HT-29 (cell line): Measurements from ENCODE around the gene KIF21B. TPM values are rescaled to one million over a fixed set of nuclear protein-coding genes. Genes with fewer than 3 reads are reported as not detected.

Experiments
- DNase-seq: peaks from one replicate; pipeline ENCODE4 v3.0.0-alpha.2; 2015; ENCODE audit warnings: low spot score
- total RNA-seq: library from RNA; depleted of rRNA; stranded (reverse); fragments of >200 nt; shearing (Covaris generic); gene quantifications from 2 replicates; pipeline ENCODE4 v1.2.3, GENCODE V29; 2014; rRNA removed

KIF21B gene
- 3.8 and 4.8 TPM in 2 replicates for total RNA-seq

GRCh38 chr1:201023517-201023902 lies at the start of gene KIF21B:
TSS of gene KIF21B (minus strand) at chr1:201023714. CDS start at chr1:201023383, 331 bp downstream.
- DNase-seq: peak; percentile 69

DNA sequence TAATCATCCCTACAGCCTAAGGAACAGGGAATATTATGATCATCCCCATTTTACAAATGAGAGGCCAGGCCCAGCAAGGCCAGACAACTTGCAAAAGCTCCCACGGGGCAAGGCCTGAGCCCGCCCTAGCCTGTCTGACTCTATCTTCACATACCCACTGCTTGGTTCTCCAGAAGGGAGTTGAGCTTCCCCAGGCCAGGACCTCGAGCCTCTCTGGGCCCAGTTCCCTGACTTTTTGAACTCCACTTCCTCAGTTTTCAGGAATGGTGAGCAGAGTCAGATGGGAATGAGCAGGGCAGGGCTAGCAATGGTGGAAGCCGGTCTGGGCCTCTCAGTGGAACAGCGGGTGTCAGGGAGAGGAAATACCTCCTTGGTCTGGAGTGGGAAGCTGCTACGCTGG lies 49.4 kb upstream of the KIF21B start:
- no peak for DNase-seq

- DNase-seq: no peak
These were observed 48.6 kb upstream of the KIF21B start for GRCh38 chr1:201072149-201072548.

DNA sequence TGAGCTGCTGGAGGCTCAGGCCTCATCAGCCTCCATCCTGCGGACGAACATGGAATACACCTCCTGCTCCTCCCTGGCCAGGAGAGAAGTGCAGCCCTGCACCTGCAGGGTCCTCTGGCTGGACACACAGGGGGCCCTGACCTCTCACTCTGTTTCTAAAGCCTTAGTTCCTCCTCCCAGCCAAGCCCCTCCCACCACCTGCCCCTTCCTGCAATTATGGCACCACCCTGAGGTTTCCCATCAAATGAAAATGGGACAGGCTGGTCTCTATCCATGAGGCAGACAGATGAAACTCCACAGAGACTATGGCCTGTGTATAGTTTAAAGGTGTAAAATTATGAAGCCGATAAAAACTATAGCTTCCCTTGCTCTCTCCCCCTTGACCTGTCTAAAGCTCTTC lies 46.1 kb upstream of the KIF21B start:
- no peak for DNase-seq

- DNase-seq: no peak
These were observed 45.5 kb upstream of the KIF21B start for GRCh38 chr1:201068976-201069375.

- DNase-seq: no peak
These were observed 43.5 kb upstream of the KIF21B start for GRCh38 chr1:201066986-201067385.

- DNase-seq: no peak
These were observed 42.2 kb upstream of the KIF21B start for GRCh38 chr1:201065686-201066085.

DNA sequence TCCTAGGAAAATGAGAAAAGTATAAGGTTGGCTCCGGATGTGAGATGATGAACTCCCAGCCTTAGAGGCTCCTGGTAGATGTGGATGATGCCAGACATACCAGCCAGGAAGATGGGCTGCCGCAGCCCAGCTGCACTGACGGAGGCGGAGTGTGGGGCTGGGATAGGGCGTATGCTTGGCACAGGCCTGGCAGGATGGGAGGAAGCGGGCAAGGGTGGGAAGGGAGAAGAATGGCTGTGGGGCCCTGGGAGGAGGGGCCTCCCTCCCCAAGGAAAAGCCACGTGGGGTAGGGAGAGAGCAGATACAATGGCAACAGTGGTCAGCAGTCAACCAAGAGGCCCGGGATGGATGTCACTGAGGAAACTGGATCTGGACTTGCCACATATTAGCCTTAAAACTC lies 41.3 kb upstream of the KIF21B start:
- no peak for DNase-seq

DNA sequence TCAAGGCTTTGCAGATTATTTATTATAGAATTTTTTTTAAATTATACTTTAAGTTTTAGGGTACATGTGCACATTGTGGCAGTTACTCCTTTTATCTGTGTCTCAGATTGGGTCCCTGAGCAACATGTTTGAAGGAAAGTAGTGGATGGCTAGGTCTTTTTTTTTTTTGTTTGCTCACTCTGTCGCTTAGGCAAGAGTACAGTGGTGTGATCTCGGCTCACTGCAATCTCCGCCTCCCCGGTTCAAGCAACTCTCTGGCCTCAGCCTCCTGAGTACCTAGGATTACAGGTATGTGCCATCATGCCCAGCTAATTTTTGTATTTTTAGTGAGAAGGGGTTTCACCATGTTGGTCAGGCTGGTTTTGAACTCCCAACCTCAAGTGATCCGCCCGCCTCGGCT lies 39.6 kb upstream of the KIF21B start:
- no peak for DNase-seq

- no peak for DNase-seq
These were observed 39.1 kb upstream of the KIF21B start for GRCh38 chr1:201062511-201063091.

DNA sequence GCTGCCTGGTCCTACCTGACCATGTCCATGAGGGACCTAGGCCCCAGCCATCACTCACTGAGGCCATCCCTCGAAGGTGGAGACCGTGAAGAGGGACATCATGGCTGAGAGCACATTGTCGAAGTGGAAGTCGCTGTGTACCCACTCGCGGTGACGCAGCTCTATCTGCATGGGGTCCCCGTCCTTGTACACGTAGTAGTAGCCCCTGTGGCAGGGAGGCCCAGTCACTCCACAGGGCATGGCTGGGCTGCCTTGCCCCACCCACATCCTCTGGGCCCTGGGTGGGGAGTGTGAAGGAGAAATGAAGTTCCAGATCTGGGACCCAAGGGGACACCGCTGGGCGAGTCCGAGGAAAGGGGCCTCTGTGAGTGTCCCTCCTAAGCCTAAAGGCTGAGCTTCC lies 38.4 kb upstream of the KIF21B start:
- DNase-seq: no peak

- no peak for DNase-seq
These were observed 37.5 kb upstream of the KIF21B start for GRCh38 chr1:201061049-201061448.

DNA sequence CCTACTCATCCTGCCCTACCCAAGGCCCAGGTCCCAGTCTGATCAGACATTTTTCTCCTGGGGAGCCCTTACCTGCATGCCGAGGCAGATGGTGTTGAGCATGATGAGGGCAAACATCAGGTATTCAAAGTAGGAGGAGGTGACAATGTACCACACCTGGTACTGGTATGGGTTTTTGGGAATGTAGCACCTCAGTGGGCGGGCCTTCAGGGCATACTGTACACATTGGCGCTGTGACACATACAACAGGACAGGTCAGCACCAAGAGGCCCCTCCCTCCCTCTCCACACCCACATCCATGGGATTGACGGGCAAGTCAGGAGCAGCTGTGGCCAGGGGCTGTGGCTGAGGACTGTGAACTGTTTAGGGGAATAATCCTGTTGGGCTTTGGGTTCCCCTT lies 37.1 kb upstream of the KIF21B start:
- DNase-seq: no peak

DNA sequence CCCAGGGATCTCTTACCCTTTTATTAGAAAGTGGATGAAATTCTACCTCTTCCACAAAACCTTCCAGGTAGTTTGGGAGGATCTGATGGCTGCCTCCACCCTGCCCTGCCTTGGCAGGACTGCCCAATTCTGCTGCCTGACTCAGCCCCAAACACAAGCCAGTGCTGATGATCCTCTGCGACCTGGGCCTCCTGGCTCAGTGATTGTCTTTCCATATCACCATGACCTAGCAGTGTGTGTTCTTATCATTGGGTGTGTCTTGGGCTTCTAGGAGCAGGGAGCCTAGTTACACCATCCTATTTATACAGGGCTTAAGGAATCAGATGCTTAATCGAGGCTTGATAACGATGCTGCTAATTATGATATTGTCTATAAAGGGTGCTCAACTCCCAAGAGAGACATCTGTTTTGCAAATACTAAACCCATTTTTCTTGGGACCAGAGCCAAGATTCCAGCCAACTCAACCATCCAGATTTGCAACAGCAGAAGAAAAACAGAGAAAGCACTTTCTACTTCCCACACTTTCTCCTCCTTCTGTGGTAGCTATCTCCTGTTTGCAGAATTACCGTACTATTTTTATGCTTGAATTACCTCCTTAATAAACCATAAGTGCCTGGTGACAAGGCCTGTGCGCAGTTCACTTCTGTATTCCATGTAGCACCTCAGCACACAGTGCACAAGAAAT lies 36.5 kb upstream of the KIF21B start:
- DNase-seq: no peak

- no peak for DNase-seq
These were observed 35.9 kb upstream of the KIF21B start for GRCh38 chr1:201059401-201059800.

DNA sequence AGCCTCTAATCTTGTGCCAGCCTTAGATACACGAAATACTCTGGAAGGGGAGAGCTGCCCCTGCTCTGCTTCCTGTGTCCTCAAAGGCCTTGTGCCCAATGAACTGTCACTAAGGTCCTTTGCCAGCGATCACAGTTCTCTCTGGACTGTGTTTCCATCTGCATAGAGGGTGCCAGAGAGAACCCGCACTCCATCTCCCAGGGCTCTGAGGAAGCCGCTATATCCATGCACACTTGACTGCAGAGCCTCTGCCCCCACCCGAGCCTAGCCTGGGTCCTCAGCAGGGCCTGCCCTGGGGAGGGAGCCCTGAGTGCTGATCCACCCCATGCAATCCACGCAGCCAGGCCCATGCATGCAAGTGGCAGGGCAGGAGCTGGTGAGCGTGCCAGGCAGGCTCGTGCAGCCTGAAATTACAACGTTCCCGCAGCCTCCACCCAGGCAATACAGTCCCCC lies 30.6 kb upstream of the KIF21B start:
- DNase-seq: no peak

GRCh38 chr1:201053155-201053860 lies 29.8 kb upstream of the KIF21B start:
- DNase-seq: no peak

DNA sequence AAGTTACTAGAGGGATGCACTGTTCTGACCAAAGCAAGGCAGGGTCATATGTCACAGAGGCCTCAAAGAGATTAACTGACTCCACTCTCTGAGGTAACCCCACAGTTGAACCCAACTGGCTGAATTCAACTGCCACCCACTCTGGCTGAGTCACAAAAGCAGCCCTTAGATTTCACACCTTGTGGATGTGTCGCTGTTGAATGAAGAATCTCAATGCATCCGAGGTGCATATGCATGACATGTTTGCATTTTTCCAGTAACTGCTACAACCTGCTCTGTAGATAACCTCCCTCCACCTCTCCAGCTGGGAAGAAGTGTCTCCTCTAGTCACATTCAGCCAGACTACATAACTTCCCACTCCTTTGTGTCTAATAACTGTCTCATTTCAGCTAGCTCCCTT lies 27.9 kb upstream of the KIF21B start:
- no peak for DNase-seq

DNA sequence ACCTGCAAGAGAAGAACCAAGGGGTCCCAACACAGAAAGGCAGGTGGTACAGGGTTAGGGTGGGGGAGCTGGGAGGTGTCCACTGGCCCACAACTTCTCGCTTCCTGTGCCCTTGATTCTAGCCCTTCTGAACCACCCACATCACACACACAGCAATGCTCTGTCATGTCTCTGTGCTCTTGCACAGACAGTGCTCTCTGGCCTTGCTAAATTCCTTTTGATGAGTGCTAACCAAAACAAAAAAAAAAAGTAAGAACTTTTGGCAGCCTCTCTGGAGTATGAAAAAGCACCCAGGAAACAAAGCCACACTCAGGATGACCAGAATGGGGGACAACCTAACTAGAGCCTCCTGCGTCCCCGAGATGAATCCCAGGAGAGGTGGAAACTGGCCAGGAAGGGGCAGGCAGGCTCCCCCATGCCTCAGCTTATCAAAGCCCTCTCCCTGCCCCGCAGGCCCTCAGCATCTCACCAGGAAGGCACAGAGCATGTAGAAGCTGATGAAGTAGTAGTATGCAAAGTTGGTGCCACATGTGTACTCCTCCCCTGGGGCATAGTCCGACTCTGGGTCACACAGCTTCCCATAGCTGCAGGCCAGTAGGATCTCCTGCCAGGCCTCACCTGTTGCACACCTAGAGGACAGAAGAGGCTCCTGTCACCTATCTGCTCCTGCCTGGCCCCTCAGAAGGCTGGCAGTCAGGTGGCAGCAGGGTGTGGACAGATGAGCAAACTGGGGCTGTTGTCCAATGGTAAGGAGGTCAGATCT lies 27.2 kb upstream of the KIF21B start:
- no peak for DNase-seq

- DNase-seq: no peak
These were observed 25.8 kb upstream of the KIF21B start for GRCh38 chr1:201049248-201049831.

GRCh38 chr1:201048521-201048920 lies 25.0 kb upstream of the KIF21B start:
- no peak for DNase-seq

DNA sequence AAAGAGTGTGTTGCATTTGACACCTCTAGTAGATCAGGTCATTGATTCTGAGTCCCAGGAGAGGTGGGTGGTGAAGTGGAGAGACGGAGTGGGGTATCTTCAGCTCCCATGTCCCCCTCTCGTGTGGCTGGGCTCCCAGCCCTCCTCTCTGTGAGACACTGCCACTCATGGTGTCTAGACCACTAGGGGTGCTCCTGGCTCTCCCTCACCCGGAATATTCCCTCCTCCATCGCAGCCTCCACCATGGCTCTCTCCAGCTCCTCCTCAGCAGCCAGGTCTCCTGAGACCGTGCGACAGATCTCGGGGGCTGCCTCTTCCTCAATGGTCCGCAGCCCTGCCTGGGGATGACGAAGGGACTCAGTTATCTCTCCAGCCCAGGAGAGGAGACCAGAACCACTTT lies 20.6 kb upstream of the KIF21B start:
- DNase-seq: no peak
